B cell (primary cell): ENCODE measurements around the gene VPS13D.

Experiments
- EZH2 ChIP-seq: IDR thresholded peaks from 2 replicates; pipeline ENCODE4 v1.6.1; 2012; ENCODE audit warnings: borderline replicate concordance, low read depth, mild to moderate bottlenecking, moderate library complexity, low read length; ENCODE audit not compliant: insufficient read depth, poor library complexity, severe bottlenecking
- TF ChIP-seq, protein P1 (sequence below): fragments of 200-600 bp; IDR thresholded peaks from one replicate; pipeline ENCODE4 v1.8.0; 2022; ENCODE audit warnings: antibody characterized with exemption, mild to moderate bottlenecking

DNA sequence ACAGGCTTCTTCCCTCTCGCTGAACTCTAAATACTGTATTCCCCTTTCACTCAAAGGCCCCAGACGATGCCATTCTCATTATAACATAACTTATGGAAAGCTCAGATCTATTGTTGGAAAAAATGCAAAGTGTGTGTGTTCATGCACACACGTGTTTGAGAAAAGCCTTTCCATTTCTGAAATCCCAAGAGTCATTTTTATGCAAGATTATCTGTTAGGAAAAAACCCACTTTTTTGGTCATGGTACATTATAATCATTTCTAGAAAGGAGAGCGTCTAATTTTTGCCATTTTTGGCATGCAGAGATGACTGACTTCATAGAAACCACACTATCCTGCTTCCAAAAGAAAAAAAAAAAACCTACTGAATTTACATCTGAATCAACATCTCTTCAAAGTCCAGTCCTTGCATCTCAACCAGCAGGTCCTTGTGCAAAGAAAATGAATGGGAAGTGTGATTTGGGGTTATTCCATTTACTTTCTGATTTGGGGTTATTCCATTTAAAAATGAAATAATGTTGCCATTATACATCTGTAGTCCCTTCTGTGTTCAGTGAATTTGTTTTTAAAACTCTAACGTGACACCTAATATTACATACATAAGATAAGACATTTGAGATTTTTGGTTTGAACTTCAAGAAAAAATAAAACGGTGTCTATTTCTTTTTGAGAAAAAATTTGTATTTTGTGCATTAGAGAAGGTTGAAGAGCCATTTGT, 237.9 kb downstream of the VPS13D start:
- TF ChIP-seq, protein P1, sequence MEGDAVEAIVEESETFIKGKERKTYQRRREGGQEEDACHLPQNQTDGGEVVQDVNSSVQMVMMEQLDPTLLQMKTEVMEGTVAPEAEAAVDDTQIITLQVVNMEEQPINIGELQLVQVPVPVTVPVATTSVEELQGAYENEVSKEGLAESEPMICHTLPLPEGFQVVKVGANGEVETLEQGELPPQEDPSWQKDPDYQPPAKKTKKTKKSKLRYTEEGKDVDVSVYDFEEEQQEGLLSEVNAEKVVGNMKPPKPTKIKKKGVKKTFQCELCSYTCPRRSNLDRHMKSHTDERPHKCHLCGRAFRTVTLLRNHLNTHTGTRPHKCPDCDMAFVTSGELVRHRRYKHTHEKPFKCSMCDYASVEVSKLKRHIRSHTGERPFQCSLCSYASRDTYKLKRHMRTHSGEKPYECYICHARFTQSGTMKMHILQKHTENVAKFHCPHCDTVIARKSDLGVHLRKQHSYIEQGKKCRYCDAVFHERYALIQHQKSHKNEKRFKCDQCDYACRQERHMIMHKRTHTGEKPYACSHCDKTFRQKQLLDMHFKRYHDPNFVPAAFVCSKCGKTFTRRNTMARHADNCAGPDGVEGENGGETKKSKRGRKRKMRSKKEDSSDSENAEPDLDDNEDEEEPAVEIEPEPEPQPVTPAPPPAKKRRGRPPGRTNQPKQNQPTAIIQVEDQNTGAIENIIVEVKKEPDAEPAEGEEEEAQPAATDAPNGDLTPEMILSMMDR, result no peak
- TF ChIP-seq EZH2, result no peak
